SK-N-SH (cell line): ENCODE data around the gene TLE1. TPM values are rescaled to one million over a fixed set of nuclear protein-coding genes. Genes with fewer than 3 reads are reported as not detected.

Experiments
- CTCF ChIA-PET: fragments of 300-600, 350-600 bp; formaldehyde crosslinking; extraction: SDS; loops from one replicate; lab custom pipeline; 2021; lab: Yijun Ruan, JAX
- POLR2A ChIA-PET: fragments of 350-600 bp; sonication (Branson Sonifier 250); formaldehyde crosslinking; extraction: SDS; loops from one replicate; lab custom pipeline; 2020; ENCODE audit warnings: antibody characterized with exemption, inconsistent platforms; lab: Yijun Ruan, JAX
- DNase-seq: peaks from one replicate; pipeline ENCODE4 v3.0.0; 2012
- H2AFZ ChIP-seq: fragments of 200-600 bp; sonication (generic); 2 replicates; pipeline ENCODE4 v1.8.1; 2016; ENCODE audit warnings: antibody characterized with exemption, mild to moderate bottlenecking, low read depth
- H3F3A ChIP-seq: fragments of 200-600 bp; sonication (generic); replicated peaks from 2 replicates; pipeline ENCODE3; 2016; ENCODE audit warnings: antibody characterized with exemption, mild to moderate bottlenecking; ENCODE audit not compliant: insufficient read depth
- H3K27ac ChIP-seq, 2 experiments: fragments of 200-500 bp in 1 of 2; fragments of 200-600 bp in 1 of 2; sonication (Bioruptor generic) in 1 of 2; sonication (generic), shearing (Covaris generic) in 1 of 2; 2 replicates each; pipeline versions ENCODE4 v1.5.1 to v1.6.1; 2014 to 2016; ENCODE audit warnings: low read depth in 2 of 2, inconsistent platforms in 1 of 2, low read length in 1 of 2, mild to moderate bottlenecking in 1 of 2, mixed read lengths in 1 of 2
- H3K27me3 ChIP-seq: fragments of 200-600 bp; sonication (generic), shearing (Covaris generic); 2 replicates; pipeline ENCODE4 v1.6.1; 2016; ENCODE audit warnings: mixed run types; ENCODE audit not compliant: insufficient read depth
- H3K36me3 ChIP-seq, 2 experiments: fragments of 200-500 bp in 1 of 2; fragments of 200-600 bp in 1 of 2; sonication (Bioruptor generic) in 1 of 2; sonication (generic) in 1 of 2; replicated peaks in 1 of 2; 2 replicates each; pipeline versions ENCODE3 to v1.5.1; 2014 to 2016; ENCODE audit warnings: low read length in 1 of 2, mild to moderate bottlenecking in 1 of 2; ENCODE audit not compliant: insufficient read depth in 2 of 2, control insufficient read depth in 1 of 2
- H3K4me1 ChIP-seq, 2 experiments: fragments of 200-500 bp in 1 of 2; fragments of 200-600 bp in 1 of 2; sonication (Bioruptor generic) in 1 of 2; sonication (generic), shearing (Covaris generic) in 1 of 2; 2 replicates each; pipeline versions ENCODE4 v1.5.1 to v1.6.1; 2014 to 2016; ENCODE audit warnings: low read depth in 1 of 2, low read length in 1 of 2, mixed run types in 1 of 2; ENCODE audit not compliant: insufficient read depth in 2 of 2, control insufficient read depth in 1 of 2
- H3K4me2 ChIP-seq: fragments of 200-600 bp; sonication (generic), shearing (Covaris generic); 2 replicates; pipeline ENCODE4 v1.6.1; 2017; ENCODE audit warnings: mixed run types
- H3K4me3 ChIP-seq, 2 experiments: fragments of 200-500 bp in 1 of 2; fragments of 200-600 bp in 1 of 2; sonication (Bioruptor generic) in 1 of 2; sonication (generic), shearing (Covaris generic) in 1 of 2; 2 replicates each; pipeline versions ENCODE4 v1.5.1 to v1.8.1; 2014 to 2016; ENCODE audit warnings: low read depth in 2 of 2, inconsistent platforms in 1 of 2, low read length in 1 of 2, mild to moderate bottlenecking in 1 of 2, mixed read lengths in 1 of 2, moderate library complexity in 1 of 2
- H3K79me2 ChIP-seq: fragments of 200-600 bp; sonication (generic); 2 replicates; pipeline ENCODE4 v1.8.1; 2017; ENCODE audit warnings: mild to moderate bottlenecking; ENCODE audit not compliant: insufficient read depth
- H3K9ac ChIP-seq: fragments of 200-600 bp; sonication (generic); 2 replicates; pipeline ENCODE4 v1.6.1; 2017; ENCODE audit warnings: mixed run types
- H3K9me2 ChIP-seq: fragments of 200-600 bp; sonication (generic); 2 replicates; pipeline ENCODE4 v1.6.1; 2017; ENCODE audit warnings: mixed run types
- H3K9me3 ChIP-seq: fragments of 200-600 bp; sonication (generic); 2 replicates; pipeline ENCODE4 v1.6.1; 2017; ENCODE audit warnings: mixed run types, mild to moderate bottlenecking, moderate library complexity
- H4K20me1 ChIP-seq: fragments of 200-600 bp; sonication (generic); 2 replicates; pipeline ENCODE4 v1.6.1; 2017; ENCODE audit warnings: mild to moderate bottlenecking, mixed run types; ENCODE audit not compliant: insufficient read depth
- CHD2 ChIP-seq: fragments of 150-350 bp; IDR thresholded peaks from 2 replicates; pipeline ENCODE4 v1.6.1; 2018; ENCODE audit warnings: low read length; ENCODE audit not compliant: partially characterized antibody
- EP300 ChIP-seq, 2 experiments: IDR thresholded peaks; 2 replicates each; pipeline versions ENCODE4 v1.4.0 to v1.6.1; 2012; ENCODE audit warnings: borderline replicate concordance in 1 of 2, low read depth in 1 of 2, low read length in 1 of 2
- EZH2phosphoT487 ChIP-seq: fragments of 200-600 bp; sonication (generic); IDR thresholded peaks from 2 replicates; pipeline ENCODE4 v1.6.1; 2017; ENCODE audit warnings: low read depth, mixed run types, mild to moderate bottlenecking, antibody characterized with exemption, moderate library complexity, borderline replicate concordance
- FOXM1 ChIP-seq: IDR thresholded peaks from 2 replicates; pipeline ENCODE4 v1.4.0; 2012; ENCODE audit warnings: low read depth, mild to moderate bottlenecking
- GABPA ChIP-seq: IDR thresholded peaks from 2 replicates; pipeline ENCODE4 v1.4.0; 2012; ENCODE audit warnings: low read depth, mild to moderate bottlenecking
- GATA2 ChIP-seq: sonication (generic); formaldehyde crosslinking; IDR thresholded peaks from 2 replicates; pipeline ENCODE4 v1.5.0; 2020; ENCODE audit warnings: mild to moderate bottlenecking, missing genetic modification reagents
- JUND ChIP-seq: IDR thresholded peaks from 2 replicates; pipeline ENCODE4 v1.4.0; 2012
- MXI1 ChIP-seq: IDR thresholded peaks from 2 replicates; pipeline ENCODE4 v1.6.1; 2012; ENCODE audit warnings: mild to moderate bottlenecking, low read depth, low read length, improper control_type of control experiment
- NFIC ChIP-seq: IDR thresholded peaks from 2 replicates; pipeline ENCODE4 v1.4.0; 2012; ENCODE audit warnings: borderline replicate concordance
- NRF1 ChIP-seq: IDR thresholded peaks from 2 replicates; pipeline ENCODE4 v1.6.1; 2012; ENCODE audit warnings: low read depth, mild to moderate bottlenecking, low read length
- RAD21 ChIP-seq: IDR thresholded peaks from 2 replicates; pipeline ENCODE4 v1.6.1; 2012; ENCODE audit warnings: mild to moderate bottlenecking, low read length
- RCOR1 ChIP-seq: fragments of 150-350 bp; IDR thresholded peaks from 2 replicates; pipeline ENCODE4 v1.6.1; 2017; ENCODE audit warnings: antibody characterized with exemption, low read length
- TCF12 ChIP-seq: IDR thresholded peaks from 2 replicates; pipeline ENCODE4 v1.4.0; 2012
- WGBS: methylation state at CpG from one replicate; pipeline ENCODE4 v1.1.6; 2017; ENCODE audit warnings: low lambda C conversion rate; 5-methylcytosine and 5-hydroxymethylcytosine counted together
- polyA plus RNA-seq, 3 experiments: library from polyadenylated mRNA; depleted of rRNA; stranded (reverse); fragments of >200 nt; gene quantifications; 2 replicates each; pipeline ENCODE4 v1.2.3, GENCODE V29; 2012
- TF ChIP-seq, protein P1 (sequence below): IDR thresholded peaks from 2 replicates; pipeline ENCODE4 v1.6.1; 2012; ENCODE audit warnings: mild to moderate bottlenecking, low read depth, low read length, moderate library complexity
- TF ChIP-seq, protein P2 (sequence below): fragments of 150-350 bp; IDR thresholded peaks from 2 replicates; pipeline ENCODE4 v1.6.1; 2016; ENCODE audit warnings: mild to moderate bottlenecking, low read depth, low read length
- TF ChIP-seq, protein P3 (sequence below): IDR thresholded peaks from 2 replicates; pipeline ENCODE4 v1.4.0; 2012; ENCODE audit warnings: low read depth, borderline replicate concordance
- TF ChIP-seq, protein P4 (sequence below): IDR thresholded peaks from 2 replicates; pipeline ENCODE4; 2012
- TF ChIP-seq, protein P5 (sequence below): fragments of 150-350 bp; IDR thresholded peaks from 2 replicates; pipeline ENCODE4 v1.6.1; 2017; ENCODE audit warnings: antibody characterized with exemption, low read length, low read depth, borderline replicate concordance
- TF ChIP-seq, protein P6 (sequence below): fragments of 200-600 bp; sonication (generic); IDR thresholded peaks from 2 replicates; pipeline ENCODE4 v1.6.1; 2017; ENCODE audit warnings: antibody characterized with exemption, mild to moderate bottlenecking, moderate library complexity

TLE1 gene
- polyA plus RNA-seq, 1 of the 3 experiments (the other 2 are of a cell fraction) = 33.0 TPM

DNA sequence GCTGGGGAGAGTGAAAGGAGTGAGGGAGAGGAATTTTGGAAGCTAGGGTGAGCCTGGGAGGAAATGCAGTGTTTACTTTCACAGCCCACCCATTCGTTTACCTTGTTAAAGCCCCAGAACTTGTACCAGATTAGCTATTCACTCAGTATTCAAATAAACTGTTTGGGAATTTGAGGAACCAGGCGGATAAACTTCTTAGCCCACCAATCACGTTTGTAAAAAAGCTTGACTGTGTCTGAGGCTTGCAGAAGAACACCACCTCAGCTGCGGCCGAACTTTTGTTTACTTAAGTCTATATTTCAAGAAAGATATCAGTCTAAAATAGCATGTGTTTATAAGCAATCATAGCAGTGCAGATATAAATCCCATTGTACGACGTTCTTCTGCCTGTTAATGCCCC lies 5.2 kb upstream of the TLE1 start (continued):
- TF ChIP-seq, protein P1, sequence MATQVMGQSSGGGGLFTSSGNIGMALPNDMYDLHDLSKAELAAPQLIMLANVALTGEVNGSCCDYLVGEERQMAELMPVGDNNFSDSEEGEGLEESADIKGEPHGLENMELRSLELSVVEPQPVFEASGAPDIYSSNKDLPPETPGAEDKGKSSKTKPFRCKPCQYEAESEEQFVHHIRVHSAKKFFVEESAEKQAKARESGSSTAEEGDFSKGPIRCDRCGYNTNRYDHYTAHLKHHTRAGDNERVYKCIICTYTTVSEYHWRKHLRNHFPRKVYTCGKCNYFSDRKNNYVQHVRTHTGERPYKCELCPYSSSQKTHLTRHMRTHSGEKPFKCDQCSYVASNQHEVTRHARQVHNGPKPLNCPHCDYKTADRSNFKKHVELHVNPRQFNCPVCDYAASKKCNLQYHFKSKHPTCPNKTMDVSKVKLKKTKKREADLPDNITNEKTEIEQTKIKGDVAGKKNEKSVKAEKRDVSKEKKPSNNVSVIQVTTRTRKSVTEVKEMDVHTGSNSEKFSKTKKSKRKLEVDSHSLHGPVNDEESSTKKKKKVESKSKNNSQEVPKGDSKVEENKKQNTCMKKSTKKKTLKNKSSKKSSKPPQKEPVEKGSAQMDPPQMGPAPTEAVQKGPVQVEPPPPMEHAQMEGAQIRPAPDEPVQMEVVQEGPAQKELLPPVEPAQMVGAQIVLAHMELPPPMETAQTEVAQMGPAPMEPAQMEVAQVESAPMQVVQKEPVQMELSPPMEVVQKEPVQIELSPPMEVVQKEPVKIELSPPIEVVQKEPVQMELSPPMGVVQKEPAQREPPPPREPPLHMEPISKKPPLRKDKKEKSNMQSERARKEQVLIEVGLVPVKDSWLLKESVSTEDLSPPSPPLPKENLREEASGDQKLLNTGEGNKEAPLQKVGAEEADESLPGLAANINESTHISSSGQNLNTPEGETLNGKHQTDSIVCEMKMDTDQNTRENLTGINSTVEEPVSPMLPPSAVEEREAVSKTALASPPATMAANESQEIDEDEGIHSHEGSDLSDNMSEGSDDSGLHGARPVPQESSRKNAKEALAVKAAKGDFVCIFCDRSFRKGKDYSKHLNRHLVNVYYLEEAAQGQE = no peak
- TF ChIP-seq, protein P2, sequence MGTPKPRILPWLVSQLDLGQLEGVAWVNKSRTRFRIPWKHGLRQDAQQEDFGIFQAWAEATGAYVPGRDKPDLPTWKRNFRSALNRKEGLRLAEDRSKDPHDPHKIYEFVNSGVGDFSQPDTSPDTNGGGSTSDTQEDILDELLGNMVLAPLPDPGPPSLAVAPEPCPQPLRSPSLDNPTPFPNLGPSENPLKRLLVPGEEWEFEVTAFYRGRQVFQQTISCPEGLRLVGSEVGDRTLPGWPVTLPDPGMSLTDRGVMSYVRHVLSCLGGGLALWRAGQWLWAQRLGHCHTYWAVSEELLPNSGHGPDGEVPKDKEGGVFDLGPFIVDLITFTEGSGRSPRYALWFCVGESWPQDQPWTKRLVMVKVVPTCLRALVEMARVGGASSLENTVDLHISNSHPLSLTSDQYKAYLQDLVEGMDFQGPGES = no peak

DNA sequence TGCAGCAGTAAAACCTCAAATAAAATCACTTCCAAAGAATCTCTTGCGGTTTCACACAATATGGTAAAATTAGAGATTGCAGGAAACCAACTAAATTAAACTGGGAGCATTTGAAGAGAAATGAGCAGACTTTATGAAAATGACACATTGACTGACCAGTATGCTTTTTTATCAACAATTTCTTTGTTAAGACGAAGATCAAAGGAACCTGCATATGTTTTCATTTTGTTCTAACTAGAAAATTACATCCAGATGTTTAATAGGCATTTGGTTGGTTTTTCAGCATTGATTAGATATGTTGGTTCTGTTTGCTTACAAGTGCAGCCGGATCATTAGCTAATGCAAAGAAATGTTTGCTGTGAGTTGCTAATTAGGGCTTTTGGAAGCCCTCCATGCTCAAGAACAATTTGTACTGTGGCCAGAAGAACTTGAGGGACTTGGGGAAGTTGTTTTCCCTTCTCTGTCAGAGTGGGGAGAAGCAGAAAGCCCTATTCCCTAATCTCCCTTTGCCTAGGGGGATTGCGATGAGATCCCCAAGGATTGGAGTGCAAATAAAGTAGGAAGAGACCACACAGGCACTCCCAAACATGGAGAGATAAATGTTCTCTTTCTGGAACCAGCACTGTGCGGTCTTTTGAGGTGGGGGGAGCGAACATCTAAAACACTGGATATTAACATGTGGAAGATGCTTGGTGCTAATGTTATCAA lies 4.5 kb upstream of the TLE1 start:
- H3K9ac ChIP-seq = no peak overlapping the region
- H3K36me3 ChIP-seq = no peaks in the 10 kb centered on the region
- H3K27me3 ChIP-seq = no peaks in the 10 kb centered on the region
- no peaks in the 10 kb centered on the region for H3K9me3 ChIP-seq
- 28% methylated on average over 6 of the region's 6 CpGs for WGBS
- DNase-seq = peak; percentile 67
- H2AFZ ChIP-seq = no peak overlapping the region
- no peaks in the 10 kb centered on the region for H3F3A ChIP-seq
- peak overlapping the region; percentile 25; the same call in 1 of the 2 replicates for H3K4me2 ChIP-seq
- H3K9me2 ChIP-seq = no peaks in the 10 kb centered on the region
- peak overlapping the region in 1 of 2 experiments; percentile 17; a peak in 1 of 4 replicates for H3K27ac ChIP-seq
- ChIA-PET CTCF (interaction anchor here (0.7 to 1.0 kb wide), 2 partner anchors 8 to 23 kb away, joined by 3 read pairs; no protein-coding TSS in a partner anchor), POLR2A (no interaction called here)
- TF ChIP-seq, protein P3, sequence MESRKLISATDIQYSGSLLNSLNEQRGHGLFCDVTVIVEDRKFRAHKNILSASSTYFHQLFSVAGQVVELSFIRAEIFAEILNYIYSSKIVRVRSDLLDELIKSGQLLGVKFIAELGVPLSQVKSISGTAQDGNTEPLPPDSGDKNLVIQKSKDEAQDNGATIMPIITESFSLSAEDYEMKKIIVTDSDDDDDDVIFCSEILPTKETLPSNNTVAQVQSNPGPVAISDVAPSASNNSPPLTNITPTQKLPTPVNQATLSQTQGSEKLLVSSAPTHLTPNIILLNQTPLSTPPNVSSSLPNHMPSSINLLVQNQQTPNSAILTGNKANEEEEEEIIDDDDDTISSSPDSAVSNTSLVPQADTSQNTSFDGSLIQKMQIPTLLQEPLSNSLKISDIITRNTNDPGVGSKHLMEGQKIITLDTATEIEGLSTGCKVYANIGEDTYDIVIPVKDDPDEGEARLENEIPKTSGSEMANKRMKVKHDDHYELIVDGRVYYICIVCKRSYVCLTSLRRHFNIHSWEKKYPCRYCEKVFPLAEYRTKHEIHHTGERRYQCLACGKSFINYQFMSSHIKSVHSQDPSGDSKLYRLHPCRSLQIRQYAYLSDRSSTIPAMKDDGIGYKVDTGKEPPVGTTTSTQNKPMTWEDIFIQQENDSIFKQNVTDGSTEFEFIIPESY = no peak
- TF ChIP-seq NRF1 (no peak), TCF12 (peak; percentile 91), MXI1 (no peak), EP300 (IDR thresholded peaks at IDR 0.05; ENCODE audit: borderline replicate concordance in 1 of 2, low read depth in 1 of 2, low read length in 1 of 2) (peak in 1 of 2 experiments; percentile 56; a peak in 2 of 4 replicates), GATA2 (CRISPR knock-in tag) (peak; percentile 75), EZH2phosphoT487 (no peak), FOXM1 (no peak), RAD21 (0 out of 2 replicates have a peak, but pooled peaks have one; percentile 8), CHD2 (peak; percentile 51), NFIC (no peak), RCOR1 (peak; percentile 76), JUND (0 out of 2 replicates have a peak, but pooled peaks have one; percentile 13), GABPA (no peak)
- TF ChIP-seq, protein P4, sequence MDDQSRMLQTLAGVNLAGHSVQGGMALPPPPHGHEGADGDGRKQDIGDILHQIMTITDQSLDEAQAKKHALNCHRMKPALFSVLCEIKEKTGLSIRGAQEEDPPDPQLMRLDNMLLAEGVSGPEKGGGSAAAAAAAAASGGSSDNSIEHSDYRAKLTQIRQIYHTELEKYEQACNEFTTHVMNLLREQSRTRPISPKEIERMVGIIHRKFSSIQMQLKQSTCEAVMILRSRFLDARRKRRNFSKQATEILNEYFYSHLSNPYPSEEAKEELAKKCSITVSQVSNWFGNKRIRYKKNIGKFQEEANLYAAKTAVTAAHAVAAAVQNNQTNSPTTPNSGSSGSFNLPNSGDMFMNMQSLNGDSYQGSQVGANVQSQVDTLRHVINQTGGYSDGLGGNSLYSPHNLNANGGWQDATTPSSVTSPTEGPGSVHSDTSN = peak; percentile 25; the same call in 1 of the 2 replicates
- TF ChIP-seq, protein P5, sequence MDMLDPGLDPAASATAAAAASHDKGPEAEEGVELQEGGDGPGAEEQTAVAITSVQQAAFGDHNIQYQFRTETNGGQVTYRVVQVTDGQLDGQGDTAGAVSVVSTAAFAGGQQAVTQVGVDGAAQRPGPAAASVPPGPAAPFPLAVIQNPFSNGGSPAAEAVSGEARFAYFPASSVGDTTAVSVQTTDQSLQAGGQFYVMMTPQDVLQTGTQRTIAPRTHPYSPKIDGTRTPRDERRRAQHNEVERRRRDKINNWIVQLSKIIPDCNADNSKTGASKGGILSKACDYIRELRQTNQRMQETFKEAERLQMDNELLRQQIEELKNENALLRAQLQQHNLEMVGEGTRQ = no peak
- TF ChIP-seq, protein P6, sequence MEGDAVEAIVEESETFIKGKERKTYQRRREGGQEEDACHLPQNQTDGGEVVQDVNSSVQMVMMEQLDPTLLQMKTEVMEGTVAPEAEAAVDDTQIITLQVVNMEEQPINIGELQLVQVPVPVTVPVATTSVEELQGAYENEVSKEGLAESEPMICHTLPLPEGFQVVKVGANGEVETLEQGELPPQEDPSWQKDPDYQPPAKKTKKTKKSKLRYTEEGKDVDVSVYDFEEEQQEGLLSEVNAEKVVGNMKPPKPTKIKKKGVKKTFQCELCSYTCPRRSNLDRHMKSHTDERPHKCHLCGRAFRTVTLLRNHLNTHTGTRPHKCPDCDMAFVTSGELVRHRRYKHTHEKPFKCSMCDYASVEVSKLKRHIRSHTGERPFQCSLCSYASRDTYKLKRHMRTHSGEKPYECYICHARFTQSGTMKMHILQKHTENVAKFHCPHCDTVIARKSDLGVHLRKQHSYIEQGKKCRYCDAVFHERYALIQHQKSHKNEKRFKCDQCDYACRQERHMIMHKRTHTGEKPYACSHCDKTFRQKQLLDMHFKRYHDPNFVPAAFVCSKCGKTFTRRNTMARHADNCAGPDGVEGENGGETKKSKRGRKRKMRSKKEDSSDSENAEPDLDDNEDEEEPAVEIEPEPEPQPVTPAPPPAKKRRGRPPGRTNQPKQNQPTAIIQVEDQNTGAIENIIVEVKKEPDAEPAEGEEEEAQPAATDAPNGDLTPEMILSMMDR = no peak
- peaks cover 0 to 16% of the 10 kb centered on the region in 2 experiments; a peak in 2 of 4 replicates for H3K4me1 ChIP-seq
- no peak overlapping the region for H3K4me3 ChIP-seq
- no peaks in the 10 kb centered on the region for H3K79me2 ChIP-seq
- H4K20me1 ChIP-seq = no peaks in the 10 kb centered on the region
